IMR-90 (cell line): ENCODE results near the gene MAGEC3. TPM values are rescaled to one million over a fixed set of nuclear protein-coding genes. Genes with fewer than 3 reads are reported as not detected.

Source experiments
- ATAC-seq: fragments of 200-7000 bp; cut with Tn5 transposase; 2 replicates; pipeline ENCODE4 v1.9.1; 2020; ENCODE audit warnings: low read depth, mild to moderate bottlenecking, moderate library complexity
- BruUV-seq: library from RNA; stranded (reverse); fragments of 400-500 nt; replicated peaks from 2 replicates; lab custom pipeline; 2021; lab: Mats Ljungman, UMichigan
- CTCF ChIA-PET: fragments of 300-600 bp; formaldehyde crosslinking; extraction: SDS; loops from one replicate; lab custom pipeline; 2021; ENCODE audit warnings: antibody characterized with exemption; lab: Yijun Ruan, JAX
- POLR2A ChIA-PET: fragments of 300-600 bp; sonication (Branson Sonifier 250); formaldehyde crosslinking; loops from one replicate; lab custom pipeline; 2022; ENCODE audit warnings: antibody characterized with exemption; ENCODE audit not compliant: unreplicated experiment; lab: Charles Lee
- DNase-seq: peaks from one replicate; pipeline ENCODE4 v3.0.0; 2013
- H2AFZ ChIP-seq: replicated peaks from 2 replicates; pipeline ENCODE3; 2013; ENCODE audit warnings: low read length, mild to moderate bottlenecking; ENCODE audit not compliant: poor library complexity
- H2AK5ac ChIP-seq: 2 replicates; pipeline ENCODE4 v1.6.1; 2013; ENCODE audit warnings: low read depth, low read length, inconsistent platforms
- H2AK9ac ChIP-seq: replicated peaks from 2 replicates; pipeline ENCODE3; 2013; ENCODE audit warnings: mild to moderate bottlenecking, low read depth, low read length, moderate library complexity; ENCODE audit not compliant: poor library complexity
- H2BK120ac ChIP-seq: 2 replicates; pipeline ENCODE4 v1.6.1; 2013; ENCODE audit warnings: low read depth, low read length, inconsistent platforms
- H2BK15ac ChIP-seq: 3 replicates; pipeline ENCODE4 v1.6.1; 2013; ENCODE audit warnings: low read depth, low read length, inconsistent platforms
- H2BK20ac ChIP-seq: 2 replicates; pipeline ENCODE4 v1.6.1; 2013; ENCODE audit warnings: low read depth, mild to moderate bottlenecking, inconsistent platforms, low read length, moderate library complexity
- H2BK5ac ChIP-seq: 2 replicates; pipeline ENCODE4 v1.6.1; 2013; ENCODE audit warnings: mild to moderate bottlenecking, low read depth, low read length, inconsistent platforms; ENCODE audit not compliant: poor library complexity, severe bottlenecking
- H3K14ac ChIP-seq: replicated peaks from 2 replicates; pipeline ENCODE4 v1.6.1; 2013; ENCODE audit warnings: low read depth, low read length, inconsistent platforms
- H3K18ac ChIP-seq: 2 replicates; pipeline ENCODE4 v1.6.1; 2013; ENCODE audit warnings: low read depth, low read length, control low read depth
- H3K23ac ChIP-seq: 2 replicates; pipeline ENCODE4 v1.6.1; 2013; ENCODE audit warnings: low read depth, low read length, inconsistent platforms
- H3K27ac ChIP-seq: 2 replicates; pipeline ENCODE4 v1.5.1; 2013; ENCODE audit warnings: mild to moderate bottlenecking, control low read depth, low read length; ENCODE audit not compliant: insufficient read depth
- H3K27me3 ChIP-seq: 2 replicates; pipeline ENCODE4 v1.6.1; 2013; ENCODE audit warnings: low read length; ENCODE audit not compliant: control insufficient read depth, insufficient read depth
- H3K36me3 ChIP-seq: 2 replicates; pipeline ENCODE4 v1.6.1; 2013; ENCODE audit warnings: low read length, mixed read lengths; ENCODE audit not compliant: control insufficient read depth, insufficient read depth
- H3K4ac ChIP-seq: 2 replicates; pipeline ENCODE4 v1.6.1; 2013; ENCODE audit warnings: low read depth, low read length, inconsistent platforms
- H3K4me1 ChIP-seq: 2 replicates; pipeline ENCODE4 v1.6.1; 2013; ENCODE audit warnings: low read length, mixed read lengths; ENCODE audit not compliant: control insufficient read depth, insufficient read depth
- H3K4me2 ChIP-seq: 2 replicates; pipeline ENCODE4 v1.6.1; 2013; ENCODE audit warnings: low read depth, mild to moderate bottlenecking, control low read depth, low read length, moderate library complexity
- H3K4me3 ChIP-seq: 2 replicates; pipeline ENCODE4 v1.5.1; 2013; ENCODE audit warnings: low read depth, mild to moderate bottlenecking, control low read depth, low read length, moderate library complexity; ENCODE audit not compliant: insufficient read depth
- H3K56ac ChIP-seq: 2 replicates; pipeline ENCODE4 v1.6.1; 2013; ENCODE audit warnings: low read length, inconsistent platforms; ENCODE audit not compliant: insufficient read depth; ENCODE audit errors: extremely low read depth
- H3K79me1 ChIP-seq, 2 experiments: 2 replicates each; pipeline ENCODE4 v1.6.1; 2013; ENCODE audit warnings: low read length in 2 of 2, inconsistent platforms in 1 of 2, low read depth in 1 of 2
- H3K9ac ChIP-seq: 2 replicates; pipeline ENCODE4 v1.6.1; 2013; ENCODE audit warnings: low read depth, low read length, control low read depth
- H3K9me1 ChIP-seq: 2 replicates; pipeline ENCODE4 v1.6.1; 2013; ENCODE audit warnings: low read length, inconsistent platforms; ENCODE audit not compliant: insufficient read depth
- H3K9me3 ChIP-seq: 2 replicates; pipeline ENCODE4 v1.6.1; 2013; ENCODE audit warnings: low read length; ENCODE audit not compliant: control insufficient read depth, insufficient read depth
- H4K20me1 ChIP-seq: 2 replicates; pipeline ENCODE4 v1.6.1; 2013; ENCODE audit warnings: low read length, inconsistent platforms; ENCODE audit not compliant: insufficient read depth
- H4K5ac ChIP-seq: 2 replicates; pipeline ENCODE4 v1.6.1; 2013; ENCODE audit warnings: mild to moderate bottlenecking, low read depth, low read length, control low read depth
- H4K8ac ChIP-seq, 2 experiments: 2 replicates each; pipeline ENCODE4 v1.6.1; 2013; ENCODE audit warnings: low read depth in 2 of 2, low read length in 2 of 2, control low read depth in 1 of 2, inconsistent platforms in 1 of 2
- H4K91ac ChIP-seq: 2 replicates; pipeline ENCODE4 v1.6.1; 2013; ENCODE audit warnings: low read depth, low read length, inconsistent platforms; ENCODE audit not compliant: insufficient read depth
- RAD21 ChIP-seq: IDR thresholded peaks from 2 replicates; pipeline ENCODE4 v1.6.1; 2012; ENCODE audit warnings: low read length, improper control_type of control experiment
- WGBS, 2 experiments: methylation state at CpG; one replicate each; pipeline versions ENCODE4 v1.1.5 to v1.1.7; 2013; ENCODE audit warnings: missing lambda C conversion rate in 2 of 2; ENCODE audit not compliant: insufficient read length in 1 of 2; ENCODE audit errors: extremely low coverage in 2 of 2; 5-methylcytosine and 5-hydroxymethylcytosine counted together
- dilution Hi-C: fragments of 300-500 bp; cut with HindIII; formaldehyde crosslinking; loops from one replicate; pipeline ENCODE4 v1.14.3; 2018; ENCODE audit warnings: low sequenced_read_pairs; ENCODE audit not compliant: unreplicated experiment
- in situ Hi-C: fragments of 300-500 bp; cut with MboI; formaldehyde crosslinking; loops from 3 replicates; pipeline ENCODE4 v1.14.3; 2019; ENCODE audit warnings: low sequenced_read_pairs, inconsistent platforms, mixed read lengths
- intact Hi-C: fragments of 100-400 bp; cut with micrococcal nuclease; formaldehyde crosslinking; loops from 2 replicates; pipeline ENCODE4 v1.10.0; 2022
- polyA plus RNA-seq, 3 experiments: library from polyadenylated mRNA; depleted of rRNA; stranded (reverse); fragments of >200 nt; gene quantifications; 2 replicates each; pipeline ENCODE4 v1.2.3, GENCODE V29; 2012; ENCODE audit warnings: low replicate concordance in 1 of 3
- total RNA-seq: library from RNA; depleted of rRNA; stranded (reverse); fragments of >200 nt; gene quantifications from 2 replicates; pipeline ENCODE4 v1.2.3, GENCODE V29; 2012
- TF ChIP-seq, protein P1 (sequence below): fragments of 150-350 bp; IDR thresholded peaks from 2 replicates; pipeline ENCODE4 v1.6.1; 2016; ENCODE audit warnings: low read depth, mild to moderate bottlenecking, low read length, moderate library complexity, borderline replicate concordance
- TF ChIP-seq, protein P2 (sequence below): fragments of 150-350 bp; IDR thresholded peaks from 2 replicates; pipeline ENCODE4 v1.6.1; 2017; ENCODE audit warnings: mild to moderate bottlenecking, antibody characterized with exemption, low read length, low read depth

MAGEC3 gene
- total and polyA plus RNA-seq, 2 of the 4 experiments (the other 2 are of a cell fraction) = not detected

DNA sequence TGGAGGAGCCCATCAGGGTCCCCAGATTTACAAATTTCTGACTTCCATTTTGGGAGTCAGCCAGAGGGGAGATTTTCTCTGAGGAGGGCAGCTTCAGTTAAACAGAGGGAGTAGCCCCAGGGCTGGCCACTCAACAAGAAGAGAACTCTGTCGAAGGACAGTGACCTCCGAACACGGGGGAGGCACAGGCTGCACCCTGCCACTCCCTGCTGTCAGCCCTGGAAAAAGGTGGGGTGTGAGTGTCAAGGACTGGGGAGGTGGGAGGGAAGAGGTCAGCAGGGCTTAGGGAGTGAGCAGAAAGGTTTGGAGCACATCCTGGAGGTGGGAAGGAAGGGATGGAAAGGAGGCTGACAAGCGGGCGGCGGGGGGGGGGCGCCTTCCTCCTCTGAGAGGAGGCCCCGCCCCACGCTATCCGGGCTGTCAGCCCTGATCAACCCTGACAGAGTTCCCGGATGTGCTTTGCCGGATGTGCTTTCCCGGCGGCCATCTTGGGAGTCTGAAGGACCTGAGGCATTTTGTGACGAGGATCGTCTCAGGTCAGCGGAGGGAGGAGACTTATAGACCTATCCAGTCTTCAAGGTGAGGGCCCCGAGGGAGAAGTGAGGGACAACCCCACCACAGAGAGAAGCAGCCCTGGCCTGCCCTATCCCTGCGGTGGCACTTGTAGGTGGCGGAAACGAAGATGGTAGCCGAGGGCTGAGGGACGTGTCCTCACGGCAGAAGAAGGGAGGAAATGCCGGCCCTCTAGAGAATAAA lies 65.5 kb downstream of the MAGEC3 start, which contains the start of gene MAGEC1:
MAGEC1 (plus strand) TSS at position 495 of the 756 bp plus-strand sequence. CDS start 1,179 bp downstream, outside the sequence.
- Histone ChIP-seq H3K4ac (no peak within 1 kb of the TSS), H2AFZ (no peak within 1 kb of the TSS), H3K23ac (no peak within 1 kb of the TSS), H3K18ac (no peak within 1 kb of the TSS), H3K36me3 (no peaks in the 10 kb centered on the region), H3K56ac (no peak within 1 kb of the TSS), H2BK120ac (no peak within 1 kb of the TSS), H3K9ac (no peak within 1 kb of the TSS), H3K9me1 (no peaks in the 10 kb centered on the region), H2BK5ac (no peak within 1 kb of the TSS), H3K4me3 (no peak within 1 kb of the TSS), H3K14ac (no peak within 1 kb of the TSS), H3K27me3 (no peaks in the 10 kb centered on the region), H2BK20ac (no peak within 1 kb of the TSS), H3K9me3 (peaks cover 7% of the 10 kb centered on the region), H4K91ac (no peak within 1 kb of the TSS), H3K27ac (no peak within 1 kb of the TSS), H3K4me1 (no peaks in the 10 kb centered on the region), H2BK15ac (no peak within 1 kb of the TSS), H4K5ac (no peak within 1 kb of the TSS), H2AK9ac (no peak within 1 kb of the TSS), H4K20me1 (no peaks in the 10 kb centered on the region), H3K4me2 (no peak within 1 kb of the TSS), H3K79me1 (no peaks in the 10 kb centered on the region), H4K8ac (no peak within 1 kb of the TSS), H2AK5ac (no peak within 1 kb of the TSS)
- no TSS peak for BruUV-seq
- no CpG with 5 or more reads among the region's 25 CpGs for WGBS, 2 experiments
- CTCF ChIA-PET = no interaction called here
- POLR2A ChIA-PET = no interaction called here
- intact Hi-C loops = no loop called here
- dilution Hi-C loops = no loop called here
- ATAC-seq (no peak), DNase-seq (no peak)
- TF ChIP-seq RAD21 = no peak
- TF ChIP-seq, protein P1, sequence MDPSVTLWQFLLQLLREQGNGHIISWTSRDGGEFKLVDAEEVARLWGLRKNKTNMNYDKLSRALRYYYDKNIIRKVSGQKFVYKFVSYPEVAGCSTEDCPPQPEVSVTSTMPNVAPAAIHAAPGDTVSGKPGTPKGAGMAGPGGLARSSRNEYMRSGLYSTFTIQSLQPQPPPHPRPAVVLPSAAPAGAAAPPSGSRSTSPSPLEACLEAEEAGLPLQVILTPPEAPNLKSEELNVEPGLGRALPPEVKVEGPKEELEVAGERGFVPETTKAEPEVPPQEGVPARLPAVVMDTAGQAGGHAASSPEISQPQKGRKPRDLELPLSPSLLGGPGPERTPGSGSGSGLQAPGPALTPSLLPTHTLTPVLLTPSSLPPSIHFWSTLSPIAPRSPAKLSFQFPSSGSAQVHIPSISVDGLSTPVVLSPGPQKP = no peak
- TF ChIP-seq, protein P2, sequence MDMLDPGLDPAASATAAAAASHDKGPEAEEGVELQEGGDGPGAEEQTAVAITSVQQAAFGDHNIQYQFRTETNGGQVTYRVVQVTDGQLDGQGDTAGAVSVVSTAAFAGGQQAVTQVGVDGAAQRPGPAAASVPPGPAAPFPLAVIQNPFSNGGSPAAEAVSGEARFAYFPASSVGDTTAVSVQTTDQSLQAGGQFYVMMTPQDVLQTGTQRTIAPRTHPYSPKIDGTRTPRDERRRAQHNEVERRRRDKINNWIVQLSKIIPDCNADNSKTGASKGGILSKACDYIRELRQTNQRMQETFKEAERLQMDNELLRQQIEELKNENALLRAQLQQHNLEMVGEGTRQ = no peak
- in situ Hi-C loops = no loop called here
